ENCODE results near the gene DHX35. TPM values are rescaled to one million over a fixed set of nuclear protein-coding genes. Genes with fewer than 3 reads are reported as not detected.

DHX35 gene
- total and polyA plus RNA-seq, 2 donors from 2014 or later: 6.9 to 11.0 TPM

- TF ChIP-seq, protein P1, sequence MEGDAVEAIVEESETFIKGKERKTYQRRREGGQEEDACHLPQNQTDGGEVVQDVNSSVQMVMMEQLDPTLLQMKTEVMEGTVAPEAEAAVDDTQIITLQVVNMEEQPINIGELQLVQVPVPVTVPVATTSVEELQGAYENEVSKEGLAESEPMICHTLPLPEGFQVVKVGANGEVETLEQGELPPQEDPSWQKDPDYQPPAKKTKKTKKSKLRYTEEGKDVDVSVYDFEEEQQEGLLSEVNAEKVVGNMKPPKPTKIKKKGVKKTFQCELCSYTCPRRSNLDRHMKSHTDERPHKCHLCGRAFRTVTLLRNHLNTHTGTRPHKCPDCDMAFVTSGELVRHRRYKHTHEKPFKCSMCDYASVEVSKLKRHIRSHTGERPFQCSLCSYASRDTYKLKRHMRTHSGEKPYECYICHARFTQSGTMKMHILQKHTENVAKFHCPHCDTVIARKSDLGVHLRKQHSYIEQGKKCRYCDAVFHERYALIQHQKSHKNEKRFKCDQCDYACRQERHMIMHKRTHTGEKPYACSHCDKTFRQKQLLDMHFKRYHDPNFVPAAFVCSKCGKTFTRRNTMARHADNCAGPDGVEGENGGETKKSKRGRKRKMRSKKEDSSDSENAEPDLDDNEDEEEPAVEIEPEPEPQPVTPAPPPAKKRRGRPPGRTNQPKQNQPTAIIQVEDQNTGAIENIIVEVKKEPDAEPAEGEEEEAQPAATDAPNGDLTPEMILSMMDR (IDR thresholded peaks at IDR 0.05; ENCODE audit: borderline replicate concordance, extremely low read depth, insufficient read depth): no peak
- Histone ChIP-seq H3K9ac (ENCODE audit: low read length in 3 of 3) (no peak overlapping the region), H3K36me3 (ENCODE audit: control insufficient read depth in 2 of 3, insufficient read depth in 3 of 3, low read length in 3 of 3) (peaks cover 0 to 15% (median 14%) of the 10 kb centered on the region in 3 donors), H3K27me3 (ENCODE audit: control insufficient read depth, insufficient read depth, low read length) (no peaks in the 10 kb centered on the region), H3K4me3 (ENCODE audit: low read length in 3 of 3) (no peak overlapping the region), H3K27ac (ENCODE audit: low read depth in 2 of 2, low read length in 2 of 2) (no peak overlapping the region), H3K4me1 (ENCODE audit: control insufficient read depth in 2 of 3, insufficient read depth in 2 of 3, low read depth in 1 of 3, low read length in 3 of 3) (no peaks in the 10 kb centered on the region), H3K9me3 (ENCODE audit: control insufficient read depth in 2 of 3, insufficient read depth in 1 of 3, low read length in 3 of 3) (no peaks in the 10 kb centered on the region)
- FAIRE-seq (no peak), DNase-seq (no peak)
- intact Hi-C loops (cut with DNase I): no loop called here
Observed at GRCh38 chr20:39032997-39033396, 70.9 kb downstream of the DHX35 start.

DNA sequence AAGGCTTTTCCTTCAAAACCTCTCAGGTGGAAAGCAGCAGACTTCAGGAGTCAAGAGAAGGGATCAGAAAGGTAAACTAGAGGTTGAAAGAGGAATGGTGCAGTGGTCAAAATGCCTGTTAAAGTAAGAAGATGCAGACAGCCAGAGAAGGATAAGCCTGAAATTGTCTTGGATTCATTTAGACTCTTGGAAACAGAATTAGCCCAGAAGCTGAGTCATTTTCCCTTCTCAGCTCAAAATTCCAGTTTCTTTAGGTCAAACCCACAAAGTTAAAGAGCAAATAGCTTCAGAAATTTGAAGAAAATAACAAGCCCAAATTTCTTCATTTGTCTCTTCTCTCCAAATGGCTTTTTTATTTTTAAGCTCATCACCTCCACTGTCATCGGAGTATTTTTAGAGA lies 73.9 kb downstream of the DHX35 start:
- Histone ChIP-seq H3K9ac (ENCODE audit: low read length in 3 of 3) (no peak overlapping the region), H3K9me3 (ENCODE audit: control insufficient read depth in 2 of 3, insufficient read depth in 1 of 3, low read length in 3 of 3) (no peaks in the 10 kb centered on the region), H3K4me1 (ENCODE audit: control insufficient read depth in 2 of 3, insufficient read depth in 2 of 3, low read depth in 1 of 3, low read length in 3 of 3) (no peaks in the 10 kb centered on the region), H3K4me3 (ENCODE audit: low read length in 3 of 3) (no peak overlapping the region), H3K27me3 (ENCODE audit: control insufficient read depth, insufficient read depth, low read length) (no peaks in the 10 kb centered on the region), H3K36me3 (ENCODE audit: control insufficient read depth in 2 of 3, insufficient read depth in 3 of 3, low read length in 3 of 3) (peaks cover 0 to 28% (median 28%) of the 10 kb centered on the region in 3 donors), H3K27ac (ENCODE audit: low read depth in 2 of 2, low read length in 2 of 2) (no peak overlapping the region)
- DNase-seq: no peak
- no peak for FAIRE-seq
- intact Hi-C loops (cut with DNase I): no loop called here
- TF ChIP-seq, protein P1 (IDR thresholded peaks at IDR 0.05; ENCODE audit: borderline replicate concordance, extremely low read depth, insufficient read depth): no peak

- no peaks in the 10 kb centered on the region for H3K9me3 ChIP-seq (ENCODE audit: control insufficient read depth in 2 of 3, insufficient read depth in 1 of 3, low read length in 3 of 3)
- TF ChIP-seq, protein P1 (IDR thresholded peaks at IDR 0.05; ENCODE audit: borderline replicate concordance, extremely low read depth, insufficient read depth): no peak
- no peaks in the 10 kb centered on the region for H3K27me3 ChIP-seq (ENCODE audit: control insufficient read depth, insufficient read depth, low read length)
- H3K36me3 ChIP-seq (ENCODE audit: control insufficient read depth in 2 of 3, insufficient read depth in 3 of 3, low read length in 3 of 3): peaks cover 0 to 28% (median 28%) of the 10 kb centered on the region in 3 donors
- no peak overlapping the region for H3K4me3 ChIP-seq (ENCODE audit: low read length in 3 of 3)
- H3K9ac ChIP-seq (ENCODE audit: low read length in 3 of 3): no peak overlapping the region
- no peak for FAIRE-seq
- no peak overlapping the region for H3K27ac ChIP-seq (ENCODE audit: low read depth in 2 of 2, low read length in 2 of 2)
- intact Hi-C loops (cut with DNase I): no loop called here
- DNase-seq: no peak
- no peaks in the 10 kb centered on the region for H3K4me1 ChIP-seq (ENCODE audit: control insufficient read depth in 2 of 3, insufficient read depth in 2 of 3, low read depth in 1 of 3, low read length in 3 of 3)
Observed at GRCh38 chr20:39036851-39037250, 74.7 kb downstream of the DHX35 start.

- H3K9me3 ChIP-seq (ENCODE audit: control insufficient read depth in 2 of 3, insufficient read depth in 1 of 3, low read length in 3 of 3): no peaks in the 10 kb centered on the region
- no peak overlapping the region for H3K9ac ChIP-seq (ENCODE audit: low read length in 3 of 3)
- FAIRE-seq (no peak), DNase-seq (no peak)
- H3K27me3 ChIP-seq (ENCODE audit: control insufficient read depth, insufficient read depth, low read length): no peaks in the 10 kb centered on the region
- H3K4me3 ChIP-seq (ENCODE audit: low read length in 3 of 3): no peak overlapping the region
- H3K27ac ChIP-seq (ENCODE audit: low read depth in 2 of 2, low read length in 2 of 2): no peak overlapping the region
- H3K4me1 ChIP-seq (ENCODE audit: control insufficient read depth in 2 of 3, insufficient read depth in 2 of 3, low read depth in 1 of 3, low read length in 3 of 3): no peaks in the 10 kb centered on the region
- intact Hi-C loops (cut with DNase I): no loop called here
- peaks cover 0 to 28% (median 25%) of the 10 kb centered on the region in 3 donors for H3K36me3 ChIP-seq (ENCODE audit: control insufficient read depth in 2 of 3, insufficient read depth in 3 of 3, low read length in 3 of 3)
- TF ChIP-seq, protein P1 (IDR thresholded peaks at IDR 0.05; ENCODE audit: borderline replicate concordance, extremely low read depth, insufficient read depth): no peak
Observed at GRCh38 chr20:39038047-39038446, 75.9 kb downstream of the DHX35 start.

All from kidney (tissue), 14 donors.